Testis (tissue), 2 donors: ENCODE measurements around the gene DRG2.

ENCODE experiments used
- CTCF ChIP-seq, 3 experiments: fragments of 450-650 bp in 2 of 3; fragments of 200-600 bp in 1 of 3; sonication (generic) in 1 of 3; IDR thresholded peaks; one replicate each; pipeline ENCODE4 v1.5.1; 2016 to 2019; ENCODE audit warnings: antibody characterized with exemption in 3 of 3, mild to moderate bottlenecking in 2 of 3, moderate library complexity in 1 of 3
- POLR2A ChIP-seq: fragments of 450-650 bp; IDR thresholded peaks from one replicate; pipeline ENCODE4 v1.6.1; 2017; ENCODE audit warnings: antibody characterized with exemption, mild to moderate bottlenecking, moderate library complexity

- TF ChIP-seq CTCF (IDR thresholded peaks at IDR 0.05): no peak
- TF ChIP-seq POLR2A: no peak
Measured at GRCh38 chr17:18110636-18111145, 22.9 kb downstream of the DRG2 start.
